PC-9 (cell line): ENCODE measurements around the gene PPIL6.

Source experiments
- EZH2 ChIP-seq: fragments of 200-600 bp; sonication (generic); IDR thresholded peaks from 2 replicates; pipeline ENCODE4 v1.8.0; 2017; ENCODE audit warnings: antibody characterized with exemption, low read depth
- TF ChIP-seq, protein P1 (sequence below): fragments of 200-600 bp; sonication (generic); conservative IDR thresholded peaks from 2 replicates; pipeline ENCODE4 v1.6.1; 2017; ENCODE audit warnings: mixed run types, antibody characterized with exemption, mild to moderate bottlenecking, moderate library complexity

DNA sequence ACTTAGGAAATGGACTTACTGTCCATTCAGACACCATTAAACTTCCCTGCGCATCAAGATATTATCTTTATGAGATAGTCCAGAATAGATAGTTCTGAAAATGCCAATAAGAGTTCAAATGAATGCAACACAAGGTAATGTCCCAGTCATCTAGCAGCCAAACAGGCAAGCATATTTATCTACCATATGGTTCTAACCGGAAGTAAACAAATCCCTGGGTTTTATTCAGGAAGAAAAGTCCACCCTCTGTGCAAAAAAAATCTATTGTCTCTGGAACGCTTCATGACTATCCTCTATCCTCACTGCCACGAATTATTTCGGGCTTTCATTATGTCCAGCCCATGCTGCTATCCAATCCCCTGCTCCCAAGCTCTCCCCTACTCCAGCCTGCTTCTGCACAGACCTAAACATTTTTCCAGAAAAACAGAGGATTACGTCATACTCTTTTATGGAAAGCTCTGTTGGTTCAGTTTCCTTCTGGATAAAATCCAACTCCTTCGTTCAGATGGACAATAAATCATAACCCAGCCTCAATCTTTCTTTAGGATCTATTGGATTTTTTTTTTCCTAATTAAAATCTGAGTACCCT, 11.4 kb downstream of the PPIL6 start:
- TF ChIP-seq, protein P1, sequence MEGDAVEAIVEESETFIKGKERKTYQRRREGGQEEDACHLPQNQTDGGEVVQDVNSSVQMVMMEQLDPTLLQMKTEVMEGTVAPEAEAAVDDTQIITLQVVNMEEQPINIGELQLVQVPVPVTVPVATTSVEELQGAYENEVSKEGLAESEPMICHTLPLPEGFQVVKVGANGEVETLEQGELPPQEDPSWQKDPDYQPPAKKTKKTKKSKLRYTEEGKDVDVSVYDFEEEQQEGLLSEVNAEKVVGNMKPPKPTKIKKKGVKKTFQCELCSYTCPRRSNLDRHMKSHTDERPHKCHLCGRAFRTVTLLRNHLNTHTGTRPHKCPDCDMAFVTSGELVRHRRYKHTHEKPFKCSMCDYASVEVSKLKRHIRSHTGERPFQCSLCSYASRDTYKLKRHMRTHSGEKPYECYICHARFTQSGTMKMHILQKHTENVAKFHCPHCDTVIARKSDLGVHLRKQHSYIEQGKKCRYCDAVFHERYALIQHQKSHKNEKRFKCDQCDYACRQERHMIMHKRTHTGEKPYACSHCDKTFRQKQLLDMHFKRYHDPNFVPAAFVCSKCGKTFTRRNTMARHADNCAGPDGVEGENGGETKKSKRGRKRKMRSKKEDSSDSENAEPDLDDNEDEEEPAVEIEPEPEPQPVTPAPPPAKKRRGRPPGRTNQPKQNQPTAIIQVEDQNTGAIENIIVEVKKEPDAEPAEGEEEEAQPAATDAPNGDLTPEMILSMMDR = no peak
- no peak for TF ChIP-seq EZH2
